ENCODE data around the gene SLC16A4. TPM values are rescaled to one million over a fixed set of nuclear protein-coding genes. Genes with fewer than 3 reads are reported as not detected.

The SLC16A4 gene
- total RNA-seq, 2 donors from 2014 or later, result 29.8 to 48.5 TPM

DNA sequence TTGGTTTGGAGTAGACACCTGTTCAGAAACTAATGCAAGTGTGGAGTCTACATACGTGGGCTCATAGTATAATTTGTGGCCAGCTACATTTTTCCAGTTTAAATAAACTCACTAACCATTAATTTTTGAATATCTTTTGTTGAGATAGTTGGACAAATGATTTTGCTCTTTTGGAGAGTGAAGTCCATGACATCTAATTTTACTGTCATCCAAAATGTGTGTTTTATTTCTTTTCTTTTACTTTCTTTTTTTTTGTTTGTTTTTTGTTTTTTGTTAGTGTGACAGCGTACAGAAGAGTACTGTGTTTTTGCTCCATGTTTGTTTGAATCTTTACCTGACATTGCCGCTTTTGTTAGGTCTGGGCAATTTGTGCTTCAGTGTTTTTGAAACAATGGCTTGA lies 46.7 kb downstream of the SLC16A4 start:
- no peak for ATAC-seq (ENCODE audit: insufficient number of reproducible peaks, low FRiP score, low read depth)
- Histone ChIP-seq H3K27ac (no peak overlapping the region), H3K36me3 (peaks cover 16% of the 10 kb centered on the region), H3K4me1 (ENCODE audit: control insufficient read depth in 1 of 2, low read depth in 2 of 2) (peaks cover 59 to 84% of the 10 kb centered on the region in 2 donors), H3K27me3 (replicated peaks; ENCODE audit: insufficient read depth) (no peaks in the 10 kb centered on the region), H3K9me3 (no peaks in the 10 kb centered on the region), H3K4me3 (no peak overlapping the region)
- DNase-seq (ENCODE audit: low spot score), result no peak
- TF ChIP-seq, protein P1, sequence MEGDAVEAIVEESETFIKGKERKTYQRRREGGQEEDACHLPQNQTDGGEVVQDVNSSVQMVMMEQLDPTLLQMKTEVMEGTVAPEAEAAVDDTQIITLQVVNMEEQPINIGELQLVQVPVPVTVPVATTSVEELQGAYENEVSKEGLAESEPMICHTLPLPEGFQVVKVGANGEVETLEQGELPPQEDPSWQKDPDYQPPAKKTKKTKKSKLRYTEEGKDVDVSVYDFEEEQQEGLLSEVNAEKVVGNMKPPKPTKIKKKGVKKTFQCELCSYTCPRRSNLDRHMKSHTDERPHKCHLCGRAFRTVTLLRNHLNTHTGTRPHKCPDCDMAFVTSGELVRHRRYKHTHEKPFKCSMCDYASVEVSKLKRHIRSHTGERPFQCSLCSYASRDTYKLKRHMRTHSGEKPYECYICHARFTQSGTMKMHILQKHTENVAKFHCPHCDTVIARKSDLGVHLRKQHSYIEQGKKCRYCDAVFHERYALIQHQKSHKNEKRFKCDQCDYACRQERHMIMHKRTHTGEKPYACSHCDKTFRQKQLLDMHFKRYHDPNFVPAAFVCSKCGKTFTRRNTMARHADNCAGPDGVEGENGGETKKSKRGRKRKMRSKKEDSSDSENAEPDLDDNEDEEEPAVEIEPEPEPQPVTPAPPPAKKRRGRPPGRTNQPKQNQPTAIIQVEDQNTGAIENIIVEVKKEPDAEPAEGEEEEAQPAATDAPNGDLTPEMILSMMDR (IDR thresholded peaks at IDR 0.05), result no peak

DNA sequence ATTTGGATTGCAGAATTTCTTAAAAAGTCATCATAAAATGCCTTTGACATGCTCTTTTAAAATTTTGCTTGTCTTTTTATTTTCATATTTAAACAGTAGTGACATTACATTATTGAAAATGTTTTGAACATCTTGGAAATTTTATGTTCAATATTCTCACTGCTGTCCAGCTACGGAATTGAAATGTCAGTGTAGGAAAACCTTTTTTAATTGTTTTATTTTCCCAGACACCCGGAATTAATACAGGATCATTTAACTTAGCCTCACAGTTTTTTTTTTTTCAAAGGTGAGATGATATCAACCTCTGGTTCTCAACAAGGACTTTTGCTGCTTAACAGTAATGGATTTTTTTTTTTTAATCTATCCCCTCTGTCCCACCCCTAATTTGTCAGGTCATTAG lies 47.6 kb downstream of the SLC16A4 start:
- TF ChIP-seq, protein P1 (IDR thresholded peaks at IDR 0.05), result no peak
- Histone ChIP-seq H3K36me3 (peaks cover 16% of the 10 kb centered on the region), H3K27me3 (replicated peaks; ENCODE audit: insufficient read depth) (no peaks in the 10 kb centered on the region), H3K4me3 (no peak overlapping the region), H3K9me3 (no peaks in the 10 kb centered on the region), H3K4me1 (ENCODE audit: control insufficient read depth in 1 of 2, low read depth in 2 of 2) (peaks cover 50 to 75% of the 10 kb centered on the region in 2 donors), H3K27ac (no peak overlapping the region)
- ATAC-seq (ENCODE audit: insufficient number of reproducible peaks, low FRiP score, low read depth) (no peak), DNase-seq (ENCODE audit: low spot score) (no peak)

DNA sequence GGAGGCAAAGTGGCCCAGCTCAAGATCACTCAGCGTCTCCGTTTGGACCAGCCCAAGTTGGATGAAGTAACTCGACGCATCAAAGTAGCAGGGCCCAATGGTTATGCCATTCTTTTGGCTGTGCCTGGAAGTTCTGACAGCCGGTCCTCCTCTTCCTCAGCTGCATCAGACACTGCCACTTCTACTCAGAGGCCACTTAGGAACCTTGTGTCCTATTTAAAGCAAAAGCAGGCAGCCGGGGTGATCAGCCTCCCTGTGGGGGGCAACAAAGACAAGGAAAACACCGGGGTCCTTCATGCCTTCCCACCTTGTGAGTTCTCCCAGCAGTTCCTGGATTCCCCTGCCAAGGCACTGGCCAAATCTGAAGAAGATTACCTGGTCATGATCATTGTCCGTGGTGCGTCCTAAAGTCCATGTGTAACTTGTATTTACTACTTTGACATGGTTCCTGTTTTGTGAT lies 48.9 kb downstream of the SLC16A4 start:
- Histone ChIP-seq H3K4me1 (ENCODE audit: control insufficient read depth in 1 of 2, low read depth in 2 of 2) (peaks cover 41 to 68% of the 10 kb centered on the region in 2 donors), H3K27me3 (replicated peaks; ENCODE audit: insufficient read depth) (no peaks in the 10 kb centered on the region), H3K27ac (no peak overlapping the region), H3K9me3 (no peaks in the 10 kb centered on the region), H3K36me3 (peaks cover 9% of the 10 kb centered on the region), H3K4me3 (peak overlapping the region; percentile 4)
- no peak for DNase-seq (ENCODE audit: low spot score)
- TF ChIP-seq, protein P1 (IDR thresholded peaks at IDR 0.05), result no peak
- no peak for ATAC-seq (ENCODE audit: insufficient number of reproducible peaks, low FRiP score, low read depth)

DNA sequence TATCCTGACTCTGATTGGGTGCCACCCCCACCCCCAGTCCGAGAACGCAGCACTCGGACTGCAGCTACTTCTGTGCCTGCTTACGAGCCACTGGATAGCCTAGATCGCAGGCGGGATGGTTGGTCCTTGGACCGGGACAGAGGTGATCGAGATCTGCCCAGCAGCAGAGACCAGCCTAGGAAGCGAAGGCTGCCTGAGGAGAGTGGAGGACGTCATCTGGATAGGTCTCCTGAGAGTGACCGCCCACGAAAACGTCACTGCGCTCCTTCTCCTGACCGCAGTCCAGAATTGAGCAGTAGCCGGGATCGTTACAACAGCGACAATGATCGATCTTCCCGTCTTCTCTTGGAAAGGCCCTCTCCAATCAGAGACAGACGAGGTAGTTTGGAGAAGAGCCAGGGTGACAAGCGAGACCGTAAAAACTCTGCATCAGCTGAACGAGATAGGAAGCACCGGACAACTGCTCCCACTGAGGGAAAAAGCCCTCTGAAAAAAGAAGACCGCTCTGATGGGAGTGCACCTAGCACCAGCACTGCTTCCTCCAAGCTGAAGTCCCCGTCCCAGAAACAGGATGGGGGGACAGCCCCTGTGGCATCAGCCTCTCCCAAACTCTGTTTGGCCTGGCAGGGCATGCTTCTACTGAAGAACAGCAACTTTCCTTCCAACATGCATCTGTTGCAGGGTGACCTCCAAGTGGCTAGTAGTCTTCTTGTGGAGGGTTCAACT lies 49.5 kb downstream of the SLC16A4 start:
- Histone ChIP-seq H3K27ac (no peak overlapping the region), H3K36me3 (peaks cover 7% of the 10 kb centered on the region), H3K9me3 (no peaks in the 10 kb centered on the region), H3K4me3 (peak overlapping the region; percentile 4), H3K27me3 (replicated peaks; ENCODE audit: insufficient read depth) (no peaks in the 10 kb centered on the region), H3K4me1 (ENCODE audit: control insufficient read depth in 1 of 2, low read depth in 2 of 2) (peaks cover 41 to 62% of the 10 kb centered on the region in 2 donors)
- DNase-seq (ENCODE audit: low spot score) (no peak), ATAC-seq (ENCODE audit: insufficient number of reproducible peaks, low FRiP score, low read depth) (no peak)
- TF ChIP-seq, protein P1 (IDR thresholded peaks at IDR 0.05), result no peak

DNA sequence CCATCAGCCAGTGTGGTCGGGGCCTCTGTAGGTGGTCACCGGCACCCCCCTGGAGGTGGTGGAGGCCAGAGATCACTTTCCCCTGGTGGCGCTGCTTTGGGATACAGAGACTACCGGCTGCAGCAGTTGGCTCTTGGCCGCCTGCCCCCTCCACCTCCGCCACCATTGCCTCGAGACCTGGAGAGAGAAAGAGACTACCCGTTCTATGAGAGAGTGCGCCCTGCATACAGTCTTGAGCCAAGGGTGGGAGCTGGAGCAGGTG lies 50.7 kb downstream of the SLC16A4 start:
- peak overlapping the region; percentile 94 for H3K4me3 ChIP-seq
- H3K27ac ChIP-seq, result peak overlapping the region; percentile 88 to 90
- peaks cover 41 to 58% of the 10 kb centered on the region in 2 donors for H3K4me1 ChIP-seq (ENCODE audit: control insufficient read depth in 1 of 2, low read depth in 2 of 2)

More for the DNA sequence above, 50.7 kb downstream of the SLC16A4 start:
- Histone ChIP-seq H3K36me3 (peaks cover 7% of the 10 kb centered on the region), H3K27me3 (replicated peaks; ENCODE audit: insufficient read depth) (no peaks in the 10 kb centered on the region), H3K9me3 (no peaks in the 10 kb centered on the region)
- no peak for DNase-seq (ENCODE audit: low spot score)
- TF ChIP-seq, protein P1 (IDR thresholded peaks at IDR 0.05), result no peak
- ATAC-seq (ENCODE audit: insufficient number of reproducible peaks, low FRiP score, low read depth), result no peak
